Activated effector memory CD4-positive, alpha-beta T cell treated with anti-CD3 and anti-CD28 coated beads, Interleukin-2, amount 50 U/mL, for 16 hours (primary cell): ENCODE results near the gene MCM10.
A peak's percentile ranks its signal among the peaks of the same experiment; 100 is the strongest.
"Not testable (repeated sequence)": the region's sequence is repeated elsewhere in the genome, so short reads cannot be mapped to it uniquely, and the experiment has no call there.

Experiments used
- DNase-seq: peaks from one replicate; pipeline ENCODE4 v3.0.0-alpha.2; 2020

Gene MCM10

DNA sequence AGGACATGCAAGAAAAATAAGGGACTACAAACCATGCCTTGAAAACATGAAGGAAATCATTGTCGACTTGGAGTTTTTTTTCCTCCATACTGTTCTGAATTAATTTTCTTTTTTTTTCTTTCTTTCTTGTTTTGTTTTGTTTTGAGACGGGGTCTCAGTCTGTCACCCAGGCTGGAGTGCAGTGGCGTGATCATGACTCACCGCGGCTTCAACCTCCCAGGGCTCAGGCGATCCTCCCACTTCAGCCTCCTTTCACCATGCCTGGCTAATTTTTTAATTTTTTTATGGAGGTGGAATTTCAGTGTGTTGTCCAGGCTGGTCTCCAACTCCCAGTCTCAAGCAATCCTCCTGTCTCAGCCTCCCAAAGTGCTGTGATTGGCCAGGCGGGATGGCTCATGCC lies 61.2 kb downstream of the MCM10 start:
- DNase-seq, result no peak

DNA sequence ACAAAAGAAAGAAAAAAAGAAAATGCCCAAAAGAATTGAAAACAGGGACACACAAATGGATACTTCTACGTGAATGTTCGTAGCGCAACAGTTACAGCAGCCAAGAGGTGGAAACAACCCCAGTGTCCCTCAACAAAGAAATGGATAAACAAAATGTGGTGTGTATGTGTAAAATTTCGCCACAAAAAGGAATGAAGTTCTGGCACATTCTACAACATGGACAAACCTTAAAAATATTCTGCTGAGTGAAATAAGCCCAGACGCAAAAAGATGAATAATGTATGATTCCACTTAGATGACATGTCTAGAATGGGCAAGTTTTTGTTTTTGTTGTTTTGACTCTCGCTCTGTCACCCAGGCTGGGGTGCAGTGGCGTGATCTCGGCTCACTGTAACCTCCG lies 61.9 kb downstream of the MCM10 start:
- DNase-seq, result no peak

DNA sequence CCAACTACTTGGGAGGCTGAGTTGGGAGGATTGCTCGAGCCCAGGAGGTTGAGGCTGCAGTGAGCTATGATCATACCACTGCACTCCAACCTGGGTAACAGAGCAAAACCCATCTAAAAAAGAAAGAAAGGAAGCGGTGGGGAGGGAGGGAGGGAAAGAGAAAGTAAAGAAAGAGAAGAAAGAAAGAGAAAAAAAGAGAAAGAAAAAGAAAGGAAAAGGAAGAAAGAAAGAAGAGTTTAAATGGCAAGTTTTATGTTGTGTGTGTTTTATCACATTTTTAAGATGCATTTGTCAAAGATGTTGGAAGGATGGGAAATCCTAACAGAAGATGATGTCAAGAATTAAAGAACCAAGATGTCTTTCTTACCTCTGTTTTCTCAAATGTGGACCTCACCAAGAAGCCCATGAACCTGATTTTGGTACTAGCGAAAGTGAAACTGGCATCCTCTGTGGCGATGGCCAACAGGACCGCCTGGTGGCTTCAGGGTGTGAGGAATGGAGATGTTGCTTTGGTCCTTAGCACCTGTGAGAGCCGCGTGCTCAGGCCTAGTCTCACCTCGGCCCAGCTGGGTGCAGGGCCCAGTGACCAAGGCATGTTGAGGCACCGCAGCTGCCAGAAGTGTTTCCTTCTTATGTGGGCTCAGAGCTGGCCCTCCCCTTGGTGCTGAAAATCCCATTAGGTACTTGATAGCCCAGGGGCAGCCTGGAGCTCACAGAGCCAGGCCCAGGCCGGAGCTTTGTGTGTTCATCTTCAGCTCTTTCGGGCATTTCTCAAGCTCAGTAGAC lies 63.0 kb downstream of the MCM10 start:
- DNase-seq, result no peak

DNA sequence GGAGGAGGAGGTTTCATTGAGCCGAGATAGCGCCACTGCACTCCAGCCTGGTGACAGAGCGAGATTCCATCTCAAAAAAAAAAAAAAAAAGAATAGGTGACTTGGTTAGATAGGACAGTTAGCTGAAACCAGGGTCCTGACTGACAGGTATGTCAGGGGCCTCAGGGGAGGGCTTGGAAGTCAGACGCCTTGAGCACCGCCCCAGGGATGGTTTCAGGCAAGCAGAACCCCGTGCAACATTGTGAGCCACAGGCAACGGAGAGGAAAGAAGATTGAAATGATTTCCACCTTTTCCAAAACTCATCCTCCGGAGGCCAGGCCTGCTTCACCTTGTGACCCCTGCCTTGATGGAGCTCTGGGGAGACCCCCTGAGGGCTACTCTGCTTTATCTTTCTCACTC lies 64.2 kb downstream of the MCM10 start:
- DNase-seq, result no peak

DNA sequence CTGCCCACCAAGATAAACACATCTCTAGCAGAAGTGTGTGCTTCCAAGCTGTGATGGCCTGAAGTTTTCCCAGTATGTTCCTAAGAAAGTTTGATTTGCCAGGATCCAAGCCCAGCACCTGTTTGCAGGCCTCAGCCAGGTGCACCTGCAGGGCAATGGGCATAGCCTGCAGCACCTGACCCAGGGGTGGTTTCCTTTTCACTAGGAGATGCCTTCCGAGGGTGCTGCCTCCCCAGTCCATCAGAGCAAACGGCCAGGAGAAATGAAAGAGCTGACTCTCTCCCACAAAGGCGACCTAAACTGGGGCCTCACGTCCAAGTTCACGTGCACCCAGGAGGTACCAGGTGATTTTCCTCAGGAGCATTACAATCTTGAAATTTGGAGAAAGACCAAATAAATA lies 65.7 kb downstream of the MCM10 start:
- DNase-seq, result no peak

DNA sequence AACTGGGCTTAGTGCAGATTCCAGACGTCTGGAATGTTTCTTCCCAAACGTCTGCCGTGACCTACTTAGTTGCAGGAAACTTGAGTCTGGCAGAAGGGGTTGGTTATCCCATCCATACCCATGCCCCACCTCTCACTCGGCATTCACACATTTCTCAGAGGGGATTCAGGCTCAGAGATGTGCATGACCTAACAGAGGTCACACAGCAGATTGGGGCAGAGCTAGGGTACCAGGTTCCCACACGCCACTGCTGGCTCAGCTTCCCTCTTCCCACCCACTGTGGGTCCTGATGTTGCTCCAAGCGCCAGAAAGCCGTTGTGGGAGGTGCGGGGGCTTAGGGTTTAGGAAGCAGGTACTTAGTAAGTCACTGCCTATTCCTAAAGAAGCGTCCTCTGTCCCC lies 69.8 kb downstream of the MCM10 start:
- DNase-seq, result peak; percentile 41

DNA sequence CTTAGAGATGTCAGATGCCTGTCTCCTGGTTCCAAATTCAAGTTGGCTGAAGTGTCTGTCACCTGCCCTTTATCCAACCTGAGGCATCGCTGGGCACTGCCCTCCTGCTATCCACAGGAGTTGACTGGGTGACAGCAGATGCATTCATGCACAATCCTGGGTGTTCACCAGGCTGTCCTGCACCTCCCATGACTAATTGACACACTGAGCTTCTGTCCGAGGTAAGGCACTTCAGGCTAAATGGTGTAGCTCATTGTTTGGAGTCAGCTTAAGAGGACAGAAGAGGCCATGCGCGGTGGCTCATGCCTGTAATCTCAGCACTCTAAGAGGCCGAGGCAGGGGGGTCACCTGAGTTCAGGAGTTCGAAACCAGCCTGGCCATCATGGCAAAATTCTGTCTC lies 70.5 kb downstream of the MCM10 start:
- peak; percentile 48 for DNase-seq

DNA sequence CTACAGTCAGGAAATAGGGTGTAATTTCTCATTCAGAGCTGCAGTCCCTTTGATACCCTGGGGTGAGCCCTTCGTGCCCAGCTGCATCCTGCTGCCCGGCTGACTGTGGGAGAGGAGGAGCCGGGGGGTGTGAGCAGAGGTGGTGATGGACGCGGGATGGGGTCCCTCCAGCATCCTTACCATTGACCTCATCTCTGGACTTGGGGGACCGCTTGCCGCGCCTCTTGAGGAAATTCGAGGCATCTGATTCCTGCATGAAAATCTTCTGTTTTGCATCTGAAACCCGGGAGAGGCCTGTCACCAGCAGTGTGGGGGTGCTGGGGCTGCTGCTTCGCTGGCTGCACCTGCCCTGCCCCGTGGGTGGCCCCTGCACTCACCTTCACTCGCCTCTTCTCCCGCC lies 72.0 kb downstream of the MCM10 start:
- peak; percentile 54 for DNase-seq

DNA sequence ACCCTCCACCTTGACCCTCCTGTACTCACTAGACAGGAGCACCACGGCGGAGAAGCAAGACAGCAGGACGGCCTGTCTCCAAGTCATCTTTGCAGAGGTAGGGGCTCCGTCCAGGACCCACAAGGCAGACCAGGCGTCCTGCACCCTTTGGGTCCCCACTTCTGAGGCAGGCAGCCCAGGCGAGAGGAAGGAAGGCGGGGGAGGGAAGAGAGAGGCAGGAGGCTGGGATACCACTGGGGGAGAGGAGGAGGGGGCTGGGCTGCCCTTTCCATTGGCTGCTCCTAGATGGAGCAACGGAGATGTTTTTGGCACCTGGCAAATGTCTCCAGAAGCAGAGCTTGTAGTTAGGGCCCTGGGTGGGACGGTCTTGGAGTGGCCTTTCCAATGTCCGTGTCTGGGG lies 72.8 kb downstream of the MCM10 start, which contains the start of gene UCMA:
TSS of gene UCMA (minus strand) at position 203 of the 400 bp plus-strand sequence. CDS start at position 87, 116 bp downstream.
- peak; percentile 28 for DNase-seq

DNA sequence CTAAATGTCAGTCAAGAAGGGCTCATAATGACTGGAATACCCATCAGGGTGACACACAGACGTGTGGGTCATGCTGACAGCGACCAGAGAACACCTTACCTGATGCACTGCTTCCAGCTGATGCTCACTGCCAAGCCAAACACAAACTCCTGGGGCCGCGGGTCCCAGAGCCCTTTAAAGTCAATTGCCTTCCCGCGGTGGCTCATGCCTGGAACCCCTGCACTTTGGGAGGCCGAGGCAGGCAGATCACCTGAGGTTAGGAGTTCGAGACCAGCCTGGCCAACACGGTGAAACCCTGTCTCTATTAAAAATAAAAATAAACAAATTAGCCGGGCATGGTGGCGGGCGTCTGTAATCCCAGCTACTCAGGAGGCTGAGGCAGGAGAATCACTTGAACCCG lies 73.4 kb downstream of the MCM10 start:
- DNase-seq, result peak; percentile 33

DNA sequence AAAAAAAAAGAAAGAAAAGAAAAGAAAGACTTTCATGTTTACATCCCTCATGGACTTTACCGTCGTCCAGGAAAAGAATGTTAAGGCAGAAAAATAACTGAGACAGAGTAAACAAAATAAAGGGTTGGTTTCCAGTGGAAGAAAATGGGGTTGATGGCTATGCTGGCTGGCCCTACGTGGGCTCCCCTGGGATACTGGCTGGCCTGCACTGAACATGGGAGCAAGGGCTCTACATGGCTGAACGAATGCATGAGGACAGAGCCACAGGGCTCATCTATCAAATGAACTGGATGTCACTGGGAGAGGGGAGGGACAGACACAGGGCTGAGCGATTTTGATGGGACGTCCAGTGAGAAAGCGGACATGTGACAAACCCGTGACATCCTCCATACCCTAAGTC lies 75.3 kb downstream of the MCM10 start:
- DNase-seq, result no peak

DNA sequence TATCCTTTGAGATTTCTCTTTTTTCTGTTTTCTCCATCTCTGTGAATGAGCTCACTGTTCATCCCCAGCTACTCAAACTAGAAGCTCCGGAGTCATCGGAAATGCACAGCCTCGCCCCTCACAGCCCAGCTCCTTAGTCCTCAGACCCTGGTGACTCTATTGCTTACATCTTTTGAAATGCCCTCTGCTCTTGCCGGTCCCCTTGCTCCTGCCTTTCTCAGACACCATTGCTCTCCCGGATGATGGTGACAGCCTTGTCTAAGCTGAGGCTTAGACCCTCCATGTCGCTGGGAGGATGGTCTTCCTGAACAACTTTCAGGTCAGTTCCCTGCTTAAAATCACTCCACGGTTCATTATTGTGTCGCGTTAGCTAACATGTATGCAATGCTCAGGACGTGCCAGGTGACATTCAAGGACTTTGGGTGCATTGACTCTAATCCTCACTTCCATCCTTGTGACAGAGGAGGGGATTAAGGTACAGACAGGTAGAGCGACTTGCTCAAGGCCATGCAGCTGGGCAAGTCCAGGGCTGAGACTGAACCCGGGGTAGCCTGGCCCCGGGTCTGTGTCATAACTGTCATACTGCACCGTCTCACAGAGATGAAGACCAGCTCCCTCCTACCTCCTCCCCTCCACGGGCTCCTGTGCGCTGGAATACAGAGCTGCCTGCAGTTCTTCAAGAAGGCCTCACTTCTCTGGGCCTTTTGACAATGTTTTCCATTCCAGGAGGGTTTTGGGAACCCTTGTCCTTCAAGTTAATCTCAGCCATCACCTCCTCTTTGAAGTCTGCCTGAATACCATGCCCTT lies 77.1 kb downstream of the MCM10 start:
- DNase-seq, result peak; percentile 58

DNA sequence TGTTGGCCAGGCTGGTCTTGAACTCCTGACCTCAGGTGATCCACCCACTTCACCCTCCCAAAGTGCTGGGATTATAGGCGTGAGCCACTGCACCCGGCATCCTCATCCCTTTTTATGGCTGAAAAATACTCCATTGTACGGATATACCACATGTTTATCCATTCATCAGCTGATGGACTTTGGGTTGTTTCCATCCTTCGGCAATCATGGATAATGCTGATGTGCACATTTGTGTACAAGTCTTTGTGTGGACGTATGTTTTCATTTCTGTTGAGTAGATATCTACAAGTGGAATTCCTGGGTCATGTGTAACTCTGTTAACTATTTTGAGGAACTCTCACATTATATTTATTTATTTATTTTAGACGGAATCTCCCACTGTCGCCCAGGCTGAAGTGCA lies 78.6 kb downstream of the MCM10 start:
- peak; percentile 8 for DNase-seq

DNA sequence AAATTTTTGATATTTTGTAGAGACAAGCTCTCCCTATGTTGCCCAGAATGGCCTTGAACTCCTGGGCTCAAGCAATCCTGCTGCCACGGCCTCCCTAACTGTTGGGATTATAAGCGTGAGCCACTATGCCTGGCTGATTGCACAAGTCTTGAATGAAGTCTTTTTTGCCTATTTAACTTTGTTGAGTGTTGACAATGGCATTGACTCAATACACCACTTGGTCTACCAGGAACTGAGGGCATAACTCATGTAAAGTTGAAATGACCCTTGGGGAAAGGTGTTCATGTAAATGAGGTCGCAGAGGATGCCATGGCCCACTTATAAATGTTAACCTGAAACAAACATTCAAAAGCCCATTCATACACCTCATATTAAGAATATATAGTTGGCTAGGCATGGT lies 80.3 kb downstream of the MCM10 start:
- no peak for DNase-seq

DNA sequence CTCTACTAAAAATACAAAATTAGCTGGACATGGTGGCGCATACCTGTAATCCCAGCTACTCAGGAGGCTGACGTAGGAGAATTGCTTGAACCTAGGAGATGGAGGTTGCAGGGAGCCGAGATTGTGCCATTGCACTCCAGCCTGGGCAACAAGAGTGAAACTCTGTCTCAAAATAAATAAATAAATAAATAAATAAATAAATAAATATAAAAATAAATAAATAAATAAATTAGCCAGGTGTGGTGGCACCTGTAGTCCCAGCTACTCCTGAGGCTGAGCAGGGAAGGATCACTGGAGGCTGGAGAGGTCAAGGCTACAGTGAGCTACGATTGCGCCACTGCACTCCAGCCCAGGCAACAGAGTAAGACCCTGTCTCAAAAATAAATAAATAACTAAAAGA lies 80.9 kb downstream of the MCM10 start:
- not testable (repeated sequence) for DNase-seq

DNA sequence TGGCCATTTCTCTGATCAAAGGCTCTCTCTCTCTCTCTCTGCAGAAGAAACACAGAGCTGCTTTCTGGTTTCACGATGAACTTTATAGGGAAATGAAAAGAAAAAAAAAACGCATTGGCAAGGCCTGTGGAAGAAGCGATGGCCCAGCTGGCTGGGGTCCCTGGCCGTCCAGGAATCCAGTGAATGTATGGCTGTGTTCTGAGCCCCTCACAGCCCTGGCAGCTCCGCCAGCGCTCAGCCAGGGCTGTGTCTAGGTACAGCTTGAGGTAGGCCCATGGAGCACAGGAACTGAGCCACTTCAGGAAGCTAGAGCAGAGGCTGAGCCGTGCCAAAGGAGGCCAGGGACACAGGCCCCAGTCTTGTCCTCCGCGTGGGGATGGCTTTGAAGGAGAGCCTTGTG lies 85.9 kb downstream of the MCM10 start:
- no peak for DNase-seq

DNA sequence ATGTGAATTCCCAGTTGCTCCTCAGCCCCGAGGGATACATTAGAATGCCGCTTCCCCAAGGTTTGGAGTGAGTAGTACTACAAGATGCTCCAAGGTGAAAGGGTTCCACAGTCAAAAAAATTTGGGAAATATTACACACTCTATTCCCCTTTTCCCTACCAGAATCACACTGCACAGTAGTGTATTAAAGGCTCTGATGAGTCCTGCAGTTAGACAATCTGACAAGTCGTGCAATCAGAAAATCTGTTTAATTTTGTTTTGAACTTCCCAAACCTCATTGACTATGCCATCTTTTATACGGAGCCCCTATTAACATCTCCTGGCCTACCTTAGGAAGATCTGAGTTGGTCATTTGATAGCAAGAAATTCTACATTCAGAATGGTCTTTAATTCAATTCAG lies 86.4 kb downstream of the MCM10 start:
- DNase-seq, result no peak

DNA sequence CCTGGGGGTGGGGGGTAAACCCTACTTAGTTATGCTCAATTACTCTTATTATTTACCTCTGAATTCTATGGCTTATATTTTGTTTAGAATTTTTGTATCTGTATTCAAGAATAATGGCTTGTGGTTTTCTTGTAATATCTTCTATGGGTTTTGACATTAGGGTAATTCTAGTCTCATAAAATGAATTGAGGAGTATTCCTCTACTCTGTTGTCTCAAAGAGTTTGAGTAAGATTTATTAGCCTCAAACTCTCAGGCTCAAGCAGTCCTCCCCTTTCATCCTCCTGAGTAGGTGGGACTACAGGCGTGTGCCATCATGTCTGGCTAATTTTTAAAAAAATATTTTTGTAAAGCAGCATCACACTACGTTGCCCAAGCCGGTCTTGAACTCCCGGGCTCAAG lies 92.4 kb downstream of the MCM10 start:
- DNase-seq, result no peak

DNA sequence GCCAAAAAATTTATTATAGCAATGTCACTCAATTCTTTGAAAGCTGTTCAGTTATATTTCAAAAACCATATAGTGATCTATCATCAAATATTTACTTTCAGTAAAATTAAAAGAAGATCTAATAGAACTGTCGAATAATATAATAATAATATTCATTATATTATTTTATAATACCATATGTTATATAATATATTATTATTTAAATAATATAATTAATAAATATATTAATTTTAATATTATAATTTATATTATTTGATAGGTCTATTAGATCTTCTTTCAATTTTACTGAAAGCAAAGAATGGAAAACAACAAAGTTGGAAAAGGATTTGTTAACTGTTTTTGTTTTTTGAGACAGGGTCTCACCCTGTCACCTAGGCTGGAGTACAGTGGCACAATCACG lies 95.3 kb downstream of the MCM10 start:
- DNase-seq, result no peak

DNA sequence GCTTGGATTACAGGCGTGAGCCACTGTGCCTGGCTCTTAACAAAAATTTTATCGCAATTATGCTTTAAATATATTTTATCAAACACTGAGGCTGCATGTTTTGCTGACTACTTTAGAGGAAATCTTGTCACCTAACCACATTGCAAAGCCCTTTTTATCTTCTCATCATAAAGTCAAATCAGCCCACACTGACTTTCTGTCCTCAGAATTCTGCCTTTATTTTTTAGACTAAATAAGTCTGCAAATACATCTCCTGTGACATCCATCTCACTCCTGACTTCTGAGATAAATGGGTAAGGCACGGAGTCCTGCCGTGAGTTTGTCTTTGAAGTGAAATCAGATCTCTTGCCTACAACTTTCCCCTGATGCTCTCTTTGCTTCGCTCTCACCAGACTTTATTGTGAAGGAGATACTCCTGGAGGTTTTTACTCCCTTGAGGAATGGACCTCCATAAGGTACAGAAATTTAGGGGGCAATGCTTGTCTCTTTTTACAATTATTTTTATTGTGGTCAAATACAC lies 96.3 kb downstream of the MCM10 start:
- no peak for DNase-seq
